SK-N-SH (cell line): ENCODE data around the gene PTPRG.

Experiments
- CHD2 ChIP-seq: fragments of 150-350 bp; IDR thresholded peaks from 2 replicates; pipeline ENCODE4 v1.6.1; 2018; ENCODE audit warnings: low read length; ENCODE audit not compliant: partially characterized antibody
- EP300 ChIP-seq, 2 experiments: IDR thresholded peaks; 2 replicates each; pipeline versions ENCODE4 v1.4.0 to v1.6.1; 2012; ENCODE audit warnings: borderline replicate concordance in 1 of 2, low read depth in 1 of 2, low read length in 1 of 2
- FOXM1 ChIP-seq: IDR thresholded peaks from 2 replicates; pipeline ENCODE4 v1.4.0; 2012; ENCODE audit warnings: low read depth, mild to moderate bottlenecking
- GABPA ChIP-seq: IDR thresholded peaks from 2 replicates; pipeline ENCODE4 v1.4.0; 2012; ENCODE audit warnings: low read depth, mild to moderate bottlenecking
- JUND ChIP-seq: IDR thresholded peaks from 2 replicates; pipeline ENCODE4 v1.4.0; 2012
- MXI1 ChIP-seq: IDR thresholded peaks from 2 replicates; pipeline ENCODE4 v1.6.1; 2012; ENCODE audit warnings: mild to moderate bottlenecking, low read depth, low read length, improper control_type of control experiment
- POLR2AphosphoS5 ChIP-seq: IDR thresholded peaks from 2 replicates; pipeline ENCODE4 v1.6.1; 2012; ENCODE audit warnings: low read depth, low read length
- RCOR1 ChIP-seq: fragments of 150-350 bp; IDR thresholded peaks from 2 replicates; pipeline ENCODE4 v1.6.1; 2017; ENCODE audit warnings: antibody characterized with exemption, low read length
- SMC3 ChIP-seq: IDR thresholded peaks from 2 replicates; pipeline ENCODE4 v1.6.1; 2012; ENCODE audit warnings: low read depth, low read length, improper control_type of control experiment
- TF ChIP-seq, protein P1 (sequence below): fragments of 200-600 bp; sonication (generic); IDR thresholded peaks from 2 replicates; pipeline ENCODE4 v1.6.1; 2017; ENCODE audit warnings: antibody characterized with exemption, mild to moderate bottlenecking, moderate library complexity
- TF ChIP-seq, protein P2 (sequence below): IDR thresholded peaks from 2 replicates; pipeline ENCODE4 v1.4.0; 2012; ENCODE audit warnings: low read depth, borderline replicate concordance
- TF ChIP-seq, protein P3 (sequence below): fragments of 150-350 bp; IDR thresholded peaks from 2 replicates; pipeline ENCODE4 v1.6.1; 2016; ENCODE audit warnings: mild to moderate bottlenecking, low read depth, low read length
- TF ChIP-seq, protein P4 (sequence below): IDR thresholded peaks from 2 replicates; pipeline ENCODE4 v1.6.1; 2012; ENCODE audit warnings: mild to moderate bottlenecking, low read depth, low read length, moderate library complexity

DNA sequence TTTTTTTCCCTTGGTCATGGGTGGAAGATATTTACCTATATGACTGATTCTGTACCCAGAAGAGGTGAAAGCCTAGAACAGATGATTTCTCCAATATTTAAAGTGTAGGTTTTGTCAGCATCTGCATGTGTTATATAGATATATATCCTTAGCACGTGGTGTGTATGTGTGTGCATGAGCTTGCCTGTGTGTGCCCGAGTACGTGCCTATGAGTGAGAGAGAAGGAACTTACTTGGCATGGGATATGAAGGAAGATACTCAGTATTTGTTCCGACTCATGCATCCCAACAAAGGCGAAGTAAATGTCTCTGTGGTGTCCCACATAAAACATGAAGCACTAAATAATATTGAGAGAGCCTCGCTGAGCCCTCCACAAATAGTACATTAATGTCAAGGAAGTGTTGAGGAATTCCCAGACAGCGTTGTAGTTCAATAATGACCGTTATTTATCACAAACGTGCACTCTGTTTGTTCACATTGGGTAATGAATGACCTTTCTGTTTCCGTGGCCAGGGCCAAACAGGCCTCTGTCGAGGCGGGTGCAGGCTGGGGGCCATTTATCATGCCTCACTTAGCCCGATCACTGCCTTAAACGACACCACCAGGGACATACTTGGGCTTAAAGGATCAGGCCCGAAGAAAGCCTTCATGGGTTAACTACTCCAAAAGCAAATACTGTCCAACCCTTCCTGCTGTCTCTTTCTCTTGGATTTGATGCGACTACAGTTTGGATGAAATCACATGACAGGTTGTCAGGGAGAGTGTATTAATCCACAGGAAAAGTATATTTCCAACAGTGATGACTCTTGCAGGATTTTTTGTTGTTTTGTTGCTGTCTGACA lies 267.7 kb downstream of the PTPRG start:
- TF ChIP-seq, protein P1, sequence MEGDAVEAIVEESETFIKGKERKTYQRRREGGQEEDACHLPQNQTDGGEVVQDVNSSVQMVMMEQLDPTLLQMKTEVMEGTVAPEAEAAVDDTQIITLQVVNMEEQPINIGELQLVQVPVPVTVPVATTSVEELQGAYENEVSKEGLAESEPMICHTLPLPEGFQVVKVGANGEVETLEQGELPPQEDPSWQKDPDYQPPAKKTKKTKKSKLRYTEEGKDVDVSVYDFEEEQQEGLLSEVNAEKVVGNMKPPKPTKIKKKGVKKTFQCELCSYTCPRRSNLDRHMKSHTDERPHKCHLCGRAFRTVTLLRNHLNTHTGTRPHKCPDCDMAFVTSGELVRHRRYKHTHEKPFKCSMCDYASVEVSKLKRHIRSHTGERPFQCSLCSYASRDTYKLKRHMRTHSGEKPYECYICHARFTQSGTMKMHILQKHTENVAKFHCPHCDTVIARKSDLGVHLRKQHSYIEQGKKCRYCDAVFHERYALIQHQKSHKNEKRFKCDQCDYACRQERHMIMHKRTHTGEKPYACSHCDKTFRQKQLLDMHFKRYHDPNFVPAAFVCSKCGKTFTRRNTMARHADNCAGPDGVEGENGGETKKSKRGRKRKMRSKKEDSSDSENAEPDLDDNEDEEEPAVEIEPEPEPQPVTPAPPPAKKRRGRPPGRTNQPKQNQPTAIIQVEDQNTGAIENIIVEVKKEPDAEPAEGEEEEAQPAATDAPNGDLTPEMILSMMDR: no peak
- TF ChIP-seq EP300 (IDR thresholded peaks at IDR 0.05; ENCODE audit: borderline replicate concordance in 1 of 2, low read depth in 1 of 2, low read length in 1 of 2) (no peak), FOXM1 (no peak), RCOR1 (no peak), MXI1 (no peak), GABPA (no peak), JUND (no peak), SMC3 (no peak), CHD2 (no peak), POLR2AphosphoS5 (no peak)
- TF ChIP-seq, protein P2, sequence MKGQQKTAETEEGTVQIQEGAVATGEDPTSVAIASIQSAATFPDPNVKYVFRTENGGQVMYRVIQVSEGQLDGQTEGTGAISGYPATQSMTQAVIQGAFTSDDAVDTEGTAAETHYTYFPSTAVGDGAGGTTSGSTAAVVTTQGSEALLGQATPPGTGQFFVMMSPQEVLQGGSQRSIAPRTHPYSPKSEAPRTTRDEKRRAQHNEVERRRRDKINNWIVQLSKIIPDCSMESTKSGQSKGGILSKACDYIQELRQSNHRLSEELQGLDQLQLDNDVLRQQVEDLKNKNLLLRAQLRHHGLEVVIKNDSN: no peak
- TF ChIP-seq, protein P3, sequence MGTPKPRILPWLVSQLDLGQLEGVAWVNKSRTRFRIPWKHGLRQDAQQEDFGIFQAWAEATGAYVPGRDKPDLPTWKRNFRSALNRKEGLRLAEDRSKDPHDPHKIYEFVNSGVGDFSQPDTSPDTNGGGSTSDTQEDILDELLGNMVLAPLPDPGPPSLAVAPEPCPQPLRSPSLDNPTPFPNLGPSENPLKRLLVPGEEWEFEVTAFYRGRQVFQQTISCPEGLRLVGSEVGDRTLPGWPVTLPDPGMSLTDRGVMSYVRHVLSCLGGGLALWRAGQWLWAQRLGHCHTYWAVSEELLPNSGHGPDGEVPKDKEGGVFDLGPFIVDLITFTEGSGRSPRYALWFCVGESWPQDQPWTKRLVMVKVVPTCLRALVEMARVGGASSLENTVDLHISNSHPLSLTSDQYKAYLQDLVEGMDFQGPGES: no peak
- TF ChIP-seq, protein P4, sequence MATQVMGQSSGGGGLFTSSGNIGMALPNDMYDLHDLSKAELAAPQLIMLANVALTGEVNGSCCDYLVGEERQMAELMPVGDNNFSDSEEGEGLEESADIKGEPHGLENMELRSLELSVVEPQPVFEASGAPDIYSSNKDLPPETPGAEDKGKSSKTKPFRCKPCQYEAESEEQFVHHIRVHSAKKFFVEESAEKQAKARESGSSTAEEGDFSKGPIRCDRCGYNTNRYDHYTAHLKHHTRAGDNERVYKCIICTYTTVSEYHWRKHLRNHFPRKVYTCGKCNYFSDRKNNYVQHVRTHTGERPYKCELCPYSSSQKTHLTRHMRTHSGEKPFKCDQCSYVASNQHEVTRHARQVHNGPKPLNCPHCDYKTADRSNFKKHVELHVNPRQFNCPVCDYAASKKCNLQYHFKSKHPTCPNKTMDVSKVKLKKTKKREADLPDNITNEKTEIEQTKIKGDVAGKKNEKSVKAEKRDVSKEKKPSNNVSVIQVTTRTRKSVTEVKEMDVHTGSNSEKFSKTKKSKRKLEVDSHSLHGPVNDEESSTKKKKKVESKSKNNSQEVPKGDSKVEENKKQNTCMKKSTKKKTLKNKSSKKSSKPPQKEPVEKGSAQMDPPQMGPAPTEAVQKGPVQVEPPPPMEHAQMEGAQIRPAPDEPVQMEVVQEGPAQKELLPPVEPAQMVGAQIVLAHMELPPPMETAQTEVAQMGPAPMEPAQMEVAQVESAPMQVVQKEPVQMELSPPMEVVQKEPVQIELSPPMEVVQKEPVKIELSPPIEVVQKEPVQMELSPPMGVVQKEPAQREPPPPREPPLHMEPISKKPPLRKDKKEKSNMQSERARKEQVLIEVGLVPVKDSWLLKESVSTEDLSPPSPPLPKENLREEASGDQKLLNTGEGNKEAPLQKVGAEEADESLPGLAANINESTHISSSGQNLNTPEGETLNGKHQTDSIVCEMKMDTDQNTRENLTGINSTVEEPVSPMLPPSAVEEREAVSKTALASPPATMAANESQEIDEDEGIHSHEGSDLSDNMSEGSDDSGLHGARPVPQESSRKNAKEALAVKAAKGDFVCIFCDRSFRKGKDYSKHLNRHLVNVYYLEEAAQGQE: no peak
